Stimulated activated CD8-positive, alpha-beta memory T cell treated with anti-CD3 and anti-CD28 coated beads, Interleukin-15, amount 100 ng/mL, for 24 hours (primary cell): ENCODE measurements around the gene ARHGAP25.

ENCODE experiments used
- DNase-seq: peaks from one replicate; pipeline ENCODE4 v3.0.0-alpha.2; 2020; ENCODE audit warnings: low read depth

Gene ARHGAP25

DNA sequence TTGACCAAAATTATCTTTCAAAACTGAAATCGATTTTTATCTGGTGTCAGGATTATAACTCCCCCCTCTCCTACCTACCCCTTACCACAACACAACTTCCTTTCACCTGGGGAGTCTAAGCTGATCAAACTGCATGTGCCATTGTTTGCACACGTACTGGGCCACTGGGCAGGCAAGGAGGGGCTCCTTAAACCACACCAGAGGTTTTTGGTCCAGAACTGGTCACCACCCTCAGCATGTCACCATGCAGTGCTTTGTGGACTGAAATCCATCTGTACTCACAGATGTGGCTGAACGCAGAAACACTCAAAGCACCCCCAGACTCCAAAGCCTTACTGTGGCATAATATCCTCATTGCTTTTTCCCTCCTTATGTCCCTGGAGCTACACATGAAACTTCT is 13.9 kb upstream of the ARHGAP25 start:
- DNase-seq, result no peak

- DNase-seq, result no peak
These were observed 13.0 kb upstream of the ARHGAP25 start for GRCh38 chr2:68721482-68722101.

DNA sequence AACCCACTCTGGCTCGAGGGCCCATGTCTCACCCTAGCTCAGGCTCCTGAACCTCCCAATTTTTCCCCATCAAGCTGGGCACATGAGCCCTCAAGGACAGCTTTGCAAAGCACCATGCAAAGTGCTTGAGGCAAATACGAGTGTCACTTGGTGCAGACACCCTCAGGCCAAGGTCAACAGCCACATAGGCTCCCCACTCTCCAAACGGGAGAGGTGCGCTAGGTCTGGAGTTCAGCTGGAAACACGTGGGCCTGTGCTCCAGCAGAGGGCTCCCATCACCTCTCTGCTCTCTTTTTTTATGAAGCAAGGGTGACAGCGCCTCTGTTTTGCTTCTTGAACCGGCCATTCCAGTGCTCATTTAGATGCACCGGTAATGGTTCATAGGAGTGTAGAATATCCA is 11.9 kb upstream of the ARHGAP25 start:
- DNase-seq, result no peak

DNA sequence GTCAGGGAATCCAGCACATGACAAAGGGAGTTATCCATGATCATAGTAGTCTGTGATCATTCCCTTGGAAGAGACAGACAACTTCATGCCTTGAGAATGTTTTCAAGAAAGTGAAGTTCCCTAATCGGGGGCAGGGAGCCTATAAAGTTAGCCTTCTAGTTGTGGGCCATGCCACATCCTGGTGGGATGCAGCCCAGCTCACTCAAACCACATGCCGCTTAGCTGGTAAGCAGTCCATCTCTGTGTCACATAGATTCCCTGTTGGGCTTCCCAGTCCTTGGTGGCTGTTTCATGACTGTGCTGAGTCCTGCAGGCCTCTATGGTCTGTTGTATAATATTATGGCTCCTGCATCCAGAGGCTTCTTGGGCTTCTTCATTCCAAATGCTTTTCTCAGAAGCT is 11.4 kb upstream of the ARHGAP25 start:
- no peak for DNase-seq

DNA sequence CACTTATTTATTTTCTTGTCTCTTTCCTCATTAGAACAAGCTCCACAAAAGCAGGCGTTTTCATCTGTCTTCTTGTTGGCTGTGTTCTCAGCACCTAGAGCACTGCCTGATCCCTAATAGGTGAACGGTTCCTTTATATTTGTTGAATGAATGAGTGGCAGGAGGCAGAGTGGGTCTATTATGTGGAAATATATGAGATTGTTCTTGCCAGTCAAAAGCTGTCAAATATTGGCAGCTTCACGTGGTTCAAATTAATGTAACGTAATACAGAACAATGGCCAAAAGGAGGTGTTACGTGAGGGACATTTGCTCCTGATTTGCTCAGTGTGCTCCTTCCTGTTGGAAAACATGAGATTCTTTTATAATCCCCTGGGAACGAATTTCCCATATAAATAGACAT is 8.5 kb upstream of the ARHGAP25 start:
- no peak for DNase-seq

DNA sequence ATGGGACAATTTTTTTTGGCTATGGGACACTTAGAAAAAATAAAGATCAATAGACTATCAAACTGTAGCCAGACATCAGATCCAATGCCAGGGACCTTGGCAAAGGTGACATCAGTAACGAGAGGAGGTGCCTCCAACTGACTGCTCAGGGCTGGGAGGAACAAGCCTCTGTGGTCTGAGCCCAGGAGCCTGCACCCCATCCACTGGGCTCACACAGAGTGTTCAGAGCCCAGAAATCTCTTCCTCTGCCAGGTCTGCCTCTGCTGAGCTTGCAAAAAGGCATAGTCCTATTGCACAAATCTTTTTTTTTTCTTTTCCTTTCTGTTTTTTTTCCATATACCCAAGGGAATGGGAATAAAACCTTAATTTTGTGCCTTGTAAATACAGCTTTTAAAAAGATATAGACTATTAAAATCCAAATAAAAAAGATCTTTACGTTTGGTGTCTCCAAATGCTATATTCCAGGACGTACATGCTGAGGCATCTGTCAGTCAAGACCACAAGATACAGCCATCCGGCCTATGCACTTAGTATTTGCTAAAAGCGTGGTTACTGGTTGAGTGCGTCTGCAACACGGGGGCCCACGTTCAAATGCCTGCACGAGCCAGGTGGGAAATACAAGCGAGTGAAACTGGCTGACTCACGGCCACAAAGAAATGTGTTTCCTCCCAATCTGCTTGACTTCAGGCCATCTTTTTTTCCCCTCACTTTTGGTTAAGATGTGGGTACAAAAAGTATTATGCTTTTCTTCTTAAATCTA is 7.8 kb upstream of the ARHGAP25 start:
- DNase-seq, result peak; percentile 33

DNA sequence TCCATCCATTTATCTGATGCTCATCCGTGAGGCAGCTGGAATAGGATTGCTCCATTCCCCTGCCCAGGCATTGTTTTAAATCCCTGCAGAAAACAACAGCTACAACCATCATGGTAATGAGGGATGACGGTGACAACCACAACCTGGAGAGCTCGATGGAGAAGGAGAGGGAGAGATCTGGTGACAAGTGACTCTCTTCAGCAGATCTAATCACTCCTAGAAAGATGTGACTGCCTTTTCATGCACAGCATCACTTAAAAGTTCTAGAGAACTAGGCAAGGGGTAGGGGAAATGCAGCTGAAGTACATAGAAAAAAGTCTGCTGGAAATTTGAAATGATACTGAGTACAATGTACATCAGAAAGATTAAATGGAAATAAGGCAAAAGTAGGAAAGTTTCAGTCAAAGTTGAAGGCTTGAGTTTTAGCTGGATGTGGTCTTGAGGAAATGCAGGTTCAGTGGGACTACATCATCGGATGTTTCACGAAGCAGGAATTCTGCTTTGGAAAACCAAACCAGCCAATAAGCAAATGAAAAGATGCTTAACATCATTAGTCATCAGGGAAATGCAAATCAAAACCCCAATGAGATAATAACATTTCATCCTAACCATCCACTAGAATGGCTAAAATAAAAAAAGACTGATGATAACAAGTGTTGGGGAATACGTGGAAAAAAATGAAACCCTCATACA is 6.8 kb upstream of the ARHGAP25 start:
- no peak for DNase-seq

DNA sequence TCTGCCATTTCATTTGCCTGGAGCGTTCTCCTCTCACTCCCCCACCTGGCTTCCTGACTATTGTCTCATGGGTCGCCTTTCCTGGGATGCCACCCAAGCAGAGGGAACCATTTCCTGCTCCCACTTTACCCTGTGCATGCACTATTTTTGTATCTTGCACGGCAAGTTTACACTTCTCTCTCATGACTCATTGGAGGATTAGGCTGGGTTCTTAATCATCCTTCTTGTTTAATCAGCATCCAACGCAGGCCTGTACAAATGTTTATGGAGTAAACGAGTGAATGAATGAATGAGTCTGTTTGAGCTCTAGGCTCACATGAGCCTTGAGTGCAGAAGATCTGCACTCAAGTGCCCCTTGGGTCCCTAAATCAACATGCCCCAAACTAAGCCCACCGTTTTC is 3.8 kb upstream of the ARHGAP25 start:
- DNase-seq, result no peak

DNA sequence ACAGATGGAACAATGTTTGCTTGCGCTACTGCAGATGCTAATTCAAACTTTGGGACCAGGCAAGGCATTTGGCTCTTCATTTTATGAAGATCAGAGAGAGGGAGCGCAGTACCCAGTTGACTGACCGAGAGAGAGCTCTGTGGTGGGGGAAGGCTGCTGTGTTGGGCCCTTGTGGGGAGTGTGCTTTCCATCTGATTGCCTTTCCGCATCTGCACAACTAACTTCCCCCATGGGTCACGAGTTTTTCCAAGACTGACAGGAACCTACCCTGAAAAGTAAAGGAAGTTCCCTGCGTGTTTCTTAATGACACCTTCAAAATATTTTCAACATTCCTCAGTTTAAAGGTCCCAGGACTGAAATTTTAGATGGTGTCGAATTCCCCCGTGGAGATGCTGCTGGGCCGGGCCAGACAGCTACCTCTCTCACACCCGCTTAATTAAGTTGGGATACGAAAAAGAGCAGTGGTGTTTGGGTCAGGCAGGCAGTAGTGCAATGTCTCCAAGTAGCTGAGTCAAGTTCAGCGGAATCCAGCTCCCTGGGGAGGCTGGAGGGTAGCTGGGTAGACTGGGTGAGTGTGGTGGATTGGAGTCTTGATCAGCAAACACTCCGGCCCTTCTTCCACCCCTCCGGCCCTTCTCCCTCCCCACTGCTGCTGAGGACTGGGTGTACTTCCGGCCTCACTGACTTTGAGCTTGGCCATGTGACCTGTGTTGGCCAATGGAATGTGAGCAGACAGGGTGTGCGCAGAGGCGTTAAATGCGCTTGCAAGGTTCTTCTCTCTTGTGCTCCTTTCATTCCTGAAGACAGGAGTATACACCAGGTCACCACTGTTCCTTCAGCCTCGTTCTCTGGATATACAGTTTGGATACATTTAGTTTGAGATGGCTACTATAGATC is 2.3 kb upstream of the ARHGAP25 start:
- DNase-seq, result no peak

- no peak for DNase-seq
These were observed 1.2 kb upstream of the ARHGAP25 start for GRCh38 chr2:68733365-68733764.

GRCh38 chr2:68734176-68734575 is 435 bp upstream of the ARHGAP25 start:
- DNase-seq, result no peak

- no peak for DNase-seq
These were observed 1.5 kb downstream of the ARHGAP25 start for GRCh38 chr2:68736086-68736485.

DNA sequence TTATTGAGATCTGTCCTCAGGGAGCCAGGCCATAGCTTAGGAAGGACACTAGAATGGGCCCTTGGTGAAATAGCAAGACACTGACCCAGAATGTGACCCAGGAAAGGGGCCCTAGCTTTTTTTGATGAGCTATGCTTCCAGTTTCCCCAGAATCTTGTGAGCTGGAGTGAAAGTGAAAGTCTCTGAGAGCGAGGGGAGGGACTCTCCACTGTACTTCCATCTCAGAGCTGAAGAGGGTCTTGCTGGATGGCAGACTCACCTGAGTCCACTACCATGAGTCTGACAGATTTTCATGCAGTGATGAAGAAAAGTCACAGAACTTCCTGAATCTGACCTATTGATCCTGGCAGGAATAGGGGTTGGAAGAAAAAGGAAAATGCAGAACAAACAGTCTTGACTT is 3.1 kb downstream of the ARHGAP25 start:
- no peak for DNase-seq

DNA sequence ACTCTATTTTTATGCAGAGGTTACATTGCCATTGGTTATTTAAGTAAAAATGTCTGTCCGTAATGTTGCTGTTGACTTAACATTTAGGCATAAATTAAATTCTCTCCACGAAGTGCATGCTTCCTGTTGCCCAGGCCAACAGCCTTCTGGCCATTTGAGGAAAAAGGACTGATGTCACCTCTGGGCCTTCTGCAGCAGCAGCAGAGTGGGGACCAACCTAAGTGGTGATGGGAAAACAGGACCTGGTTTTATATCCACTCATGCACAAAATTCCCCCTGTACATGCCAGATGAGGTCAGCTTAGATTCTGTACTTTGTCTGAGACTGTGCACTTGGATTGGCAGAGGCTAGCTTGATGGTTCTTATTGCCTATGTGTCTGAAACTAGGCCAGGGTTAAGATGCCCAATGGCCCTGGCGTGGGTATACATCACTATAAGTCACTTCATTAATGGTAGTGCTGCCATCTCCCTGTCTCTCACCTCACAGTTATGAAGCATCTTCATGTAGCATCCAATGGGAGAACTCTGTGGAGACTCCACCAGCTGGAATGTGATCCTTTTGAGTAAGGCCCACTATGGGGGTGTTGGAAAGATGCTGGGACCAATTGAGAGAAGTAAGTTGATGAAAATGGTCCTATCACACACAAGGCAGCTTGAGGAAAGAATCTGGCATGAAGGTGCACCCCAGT is 4.4 kb downstream of the ARHGAP25 start:
- no peak for DNase-seq

DNA sequence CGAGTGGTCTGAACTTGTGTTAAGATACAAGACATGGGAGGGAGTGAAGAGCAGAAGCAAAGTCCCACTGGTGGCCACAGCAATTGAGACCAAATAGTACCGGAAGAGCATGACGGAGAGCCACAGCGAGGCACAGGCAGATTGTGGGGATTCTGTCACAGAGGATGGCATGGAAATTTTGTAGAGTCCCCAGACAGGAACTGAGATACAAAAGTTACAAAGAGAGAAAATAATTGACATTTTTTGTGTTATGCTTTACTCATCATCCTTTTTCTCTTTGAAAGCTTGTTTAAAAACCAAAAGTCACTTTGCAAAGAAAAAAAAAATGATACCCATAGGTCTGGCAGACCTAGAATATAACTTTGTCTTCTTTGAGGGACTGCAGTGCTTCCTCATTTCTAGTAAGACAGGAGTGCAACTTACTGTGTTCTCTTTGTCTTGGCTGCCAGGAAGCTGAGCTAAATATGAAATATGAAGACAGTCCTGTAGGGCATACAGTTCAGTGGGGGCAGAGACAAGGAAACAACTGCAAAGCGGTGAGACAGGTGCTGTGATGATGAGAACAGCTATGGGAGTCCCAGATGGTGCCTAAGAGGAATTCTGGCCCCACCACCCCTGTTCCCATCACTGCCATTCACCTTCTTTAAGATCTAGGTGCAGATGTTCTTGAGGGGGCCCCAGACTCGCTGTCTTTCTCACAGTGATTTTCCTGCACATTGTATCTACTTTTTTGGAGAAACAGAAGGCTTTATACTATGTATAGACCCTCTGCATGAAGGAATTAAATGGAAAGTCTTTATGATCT is 5.2 kb downstream of the ARHGAP25 start:
- DNase-seq, result no peak

DNA sequence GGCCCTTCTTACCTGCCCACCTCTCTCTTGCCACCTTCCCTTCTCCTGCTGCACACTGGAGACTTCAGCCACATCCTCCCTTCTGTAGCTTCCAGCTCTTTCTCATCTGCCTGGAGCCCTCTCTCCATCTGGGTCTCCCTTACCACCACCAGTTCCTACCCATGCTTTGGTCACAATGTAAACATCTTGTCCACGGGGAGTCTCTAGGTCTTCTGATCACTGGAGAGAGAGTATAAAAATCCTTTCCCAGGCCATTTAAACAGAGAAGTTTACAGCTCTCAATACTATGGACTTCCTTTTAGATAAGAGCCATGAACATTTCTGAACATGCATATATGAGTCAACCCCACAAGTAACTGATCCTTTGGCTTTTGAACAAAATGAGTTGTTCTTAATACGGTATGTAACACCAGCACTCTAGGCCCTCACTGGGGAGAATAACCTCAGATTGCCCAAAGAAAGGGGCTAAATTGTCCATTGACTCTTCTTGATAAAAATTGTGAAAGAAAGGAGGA is 5.8 kb downstream of the ARHGAP25 start:
- DNase-seq, result no peak

GRCh38 chr2:68741238-68741637 is 6.6 kb downstream of the ARHGAP25 start:
- DNase-seq, result no peak

DNA sequence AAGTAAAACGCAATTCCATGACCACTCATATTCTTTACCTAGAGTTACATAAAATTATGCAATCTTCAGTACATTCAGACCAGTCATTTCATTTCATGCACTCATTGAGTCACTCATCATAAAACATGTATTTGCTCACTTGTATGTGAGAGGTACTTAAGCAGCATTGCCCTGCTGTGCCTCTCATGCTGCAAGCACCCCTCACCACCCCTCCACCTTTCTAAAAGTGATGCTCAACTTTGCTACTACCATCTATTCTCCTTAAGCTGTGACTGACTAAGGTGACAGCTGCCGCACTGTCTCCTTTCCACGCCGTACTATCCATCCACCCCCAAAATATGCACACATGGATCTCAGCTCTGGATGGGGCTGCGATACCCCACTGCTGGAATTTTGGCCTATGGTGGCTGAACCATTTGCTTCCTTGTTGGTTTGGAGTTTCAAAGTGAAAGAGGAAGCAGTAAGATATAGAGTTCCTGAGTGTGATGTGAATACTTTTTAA is 7.2 kb downstream of the ARHGAP25 start:
- DNase-seq, result no peak

DNA sequence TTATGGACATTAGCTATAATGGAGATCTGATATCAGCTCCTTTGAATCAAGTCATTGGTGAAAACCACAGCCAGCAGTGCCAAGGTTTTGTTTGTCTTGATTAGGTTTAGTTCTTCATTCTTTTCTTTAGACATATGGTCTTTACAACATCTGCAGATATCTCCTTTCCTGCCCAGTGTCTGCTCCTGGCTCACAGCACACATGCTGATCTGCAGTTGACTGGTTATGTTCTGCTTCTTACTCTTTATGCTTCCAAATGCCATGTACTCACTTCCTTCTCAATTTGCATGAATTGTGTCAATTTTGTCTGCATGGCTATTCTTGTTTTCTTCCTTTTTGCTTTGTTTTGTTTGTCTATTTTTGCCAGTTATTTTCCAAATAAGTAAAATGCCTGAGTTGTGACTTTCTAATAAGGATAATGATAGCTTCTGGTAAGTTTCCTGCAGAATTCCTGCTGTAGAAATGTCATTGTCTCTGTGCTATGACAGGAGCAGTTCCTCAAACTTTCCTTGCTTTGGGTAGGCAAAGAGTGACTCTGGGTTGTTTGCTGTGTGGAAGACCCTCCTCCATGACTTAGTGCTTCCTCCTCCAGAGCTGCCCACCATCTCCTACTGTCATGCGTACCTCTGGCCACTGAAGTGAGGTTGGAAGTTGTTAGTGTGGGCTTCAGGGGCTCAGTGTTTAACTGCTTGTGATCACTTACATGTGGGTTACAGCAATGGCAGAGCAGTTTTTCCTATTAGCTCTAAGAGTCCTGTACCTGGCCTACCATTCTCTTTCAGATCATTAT is 8.2 kb downstream of the ARHGAP25 start:
- no peak for DNase-seq

DNA sequence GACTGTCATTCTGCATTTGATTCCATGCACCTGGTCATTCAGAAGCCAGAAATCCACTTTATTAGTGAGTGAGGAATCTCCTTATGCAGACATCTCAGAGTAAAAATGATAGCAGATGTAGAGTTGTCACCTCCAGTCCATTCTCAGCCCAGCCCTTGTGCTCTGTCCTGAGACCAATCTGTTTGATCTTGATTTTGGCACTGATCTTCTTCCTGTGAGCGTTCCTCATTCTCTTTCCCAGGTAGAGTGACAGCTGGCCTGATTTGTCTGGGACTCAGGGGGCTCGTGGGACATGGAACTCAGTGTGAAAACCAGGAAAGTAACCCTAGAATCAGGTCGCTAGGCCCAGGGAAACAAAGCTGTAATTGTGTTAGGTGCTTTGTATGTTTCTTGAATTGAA is 8.9 kb downstream of the ARHGAP25 start:
- no peak for DNase-seq
